Ovary (tissue), 3 donors: Measurements from ENCODE around the gene GRAMD1B.

Source experiments
- CTCF ChIP-seq, 3 donors: fragments of 450-650 bp in 2 of 3; fragments of 200-600 bp in 1 of 3; IDR thresholded peaks; one replicate each; pipeline versions ENCODE4 v1.5.1 to v1.8.0; 2016 to 2022; ENCODE audit warnings: antibody characterized with exemption in 3 of 3, mild to moderate bottlenecking in 1 of 3
- POLR2A ChIP-seq: fragments of 450-650 bp; IDR thresholded peaks from one replicate; pipeline ENCODE4 v1.6.1; 2017; ENCODE audit warnings: antibody characterized with exemption, mild to moderate bottlenecking, moderate library complexity
- donor health status: DM: no; HTN: no; CAD: no.

- no peak for TF ChIP-seq CTCF (IDR thresholded peaks at IDR 0.05)
- no peak for TF ChIP-seq POLR2A
These were observed 220.8 kb downstream of the GRAMD1B start for GRCh38 chr11:123650901-123651300.
